ENCODE measurements around the gene MAFG. TPM values are rescaled to one million over a fixed set of nuclear protein-coding genes. Genes with fewer than 3 reads are reported as not detected.

Gene MAFG
- polyA plus RNA-seq, 1 of the 3 experiments (the other 2 are of a cell fraction): 38.7 TPM

DNA sequence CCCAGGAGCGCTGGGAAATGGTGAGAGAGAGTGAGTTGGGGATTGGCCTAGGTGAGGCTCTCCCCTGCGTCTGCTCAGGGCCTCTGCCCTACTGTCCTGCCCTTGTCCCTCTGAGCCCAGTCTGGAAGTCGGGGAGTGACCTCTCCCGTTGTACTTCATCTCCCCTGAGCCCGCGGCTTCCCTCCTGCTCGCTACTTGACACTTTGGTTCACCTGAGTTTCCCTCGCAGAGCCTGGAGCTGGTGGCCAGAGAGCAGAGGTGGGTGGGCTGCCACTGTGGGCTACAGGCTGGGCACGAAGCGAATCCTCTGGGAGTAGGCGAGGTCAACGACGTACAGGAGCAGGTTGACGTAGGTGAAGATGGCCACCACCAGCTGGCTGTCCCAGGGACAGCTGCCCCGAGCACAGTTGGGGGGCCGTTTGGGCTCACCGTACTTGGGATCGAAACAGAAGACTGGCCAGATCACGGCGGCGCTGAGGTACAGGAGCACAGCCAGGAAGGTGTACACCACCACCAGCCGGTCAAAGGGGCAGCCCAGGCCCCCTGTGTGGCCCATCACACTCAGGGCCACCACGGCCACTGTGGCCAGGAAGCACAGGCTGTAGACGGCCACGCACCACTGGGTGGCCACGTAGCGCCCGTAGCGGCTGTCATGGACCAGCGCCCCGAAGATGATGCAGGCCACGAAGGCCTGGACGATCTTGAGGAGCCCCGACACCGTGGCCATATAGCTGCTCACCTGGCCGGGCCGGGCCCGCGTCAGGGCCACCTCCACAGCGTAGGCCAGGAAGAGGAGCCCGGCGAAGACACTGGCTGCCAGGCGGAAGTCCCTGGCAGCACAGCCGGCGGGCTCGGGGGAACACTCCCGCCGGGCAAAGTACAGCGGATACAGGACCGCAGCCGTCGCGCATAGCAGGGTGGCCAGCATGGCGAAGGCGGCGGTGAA, 13.3 kb upstream of the MAFG start:
- Histone ChIP-seq H4K20me1 (ENCODE audit: insufficient read depth) (no peaks in the 10 kb centered on the region), H3K36me3 (replicated peaks in 1 of 2; ENCODE audit: control insufficient read depth in 1 of 2, insufficient read depth in 2 of 2, low read length in 1 of 2) (no peaks in the 10 kb centered on the region), H3K4me2 (no peak overlapping the region), H3K9me2 (no peaks in the 10 kb centered on the region), H3F3A (replicated peaks; ENCODE audit: insufficient read depth) (no peaks in the 10 kb centered on the region), H3K9me3 (no peaks in the 10 kb centered on the region), H3K4me1 (ENCODE audit: control insufficient read depth in 1 of 2, insufficient read depth in 2 of 2, low read depth in 1 of 2, low read length in 1 of 2) (peaks cover 3 to 8% of the 10 kb centered on the region in 2 experiments; a peak in 2 of 4 replicates), H3K27ac (ENCODE audit: low read depth in 2 of 2, low read length in 1 of 2) (no peak overlapping the region), H2AFZ (ENCODE audit: low read depth) (no peak overlapping the region), H3K9ac (no peak overlapping the region), H3K79me2 (ENCODE audit: insufficient read depth) (peaks cover 13% of the 10 kb centered on the region), H3K27me3 (ENCODE audit: insufficient read depth) (no peaks in the 10 kb centered on the region), H3K4me3 (ENCODE audit: low read depth in 2 of 2, low read length in 1 of 2) (no peak overlapping the region)
- no peak for DNase-seq
- TF ChIP-seq RCOR1 (IDR thresholded peaks at IDR 0.05; ENCODE audit: low read length): no peak
- no peak for TF ChIP-seq FOXM1 (IDR thresholded peaks at IDR 0.05; ENCODE audit: low read depth)
- TF ChIP-seq, protein P1, sequence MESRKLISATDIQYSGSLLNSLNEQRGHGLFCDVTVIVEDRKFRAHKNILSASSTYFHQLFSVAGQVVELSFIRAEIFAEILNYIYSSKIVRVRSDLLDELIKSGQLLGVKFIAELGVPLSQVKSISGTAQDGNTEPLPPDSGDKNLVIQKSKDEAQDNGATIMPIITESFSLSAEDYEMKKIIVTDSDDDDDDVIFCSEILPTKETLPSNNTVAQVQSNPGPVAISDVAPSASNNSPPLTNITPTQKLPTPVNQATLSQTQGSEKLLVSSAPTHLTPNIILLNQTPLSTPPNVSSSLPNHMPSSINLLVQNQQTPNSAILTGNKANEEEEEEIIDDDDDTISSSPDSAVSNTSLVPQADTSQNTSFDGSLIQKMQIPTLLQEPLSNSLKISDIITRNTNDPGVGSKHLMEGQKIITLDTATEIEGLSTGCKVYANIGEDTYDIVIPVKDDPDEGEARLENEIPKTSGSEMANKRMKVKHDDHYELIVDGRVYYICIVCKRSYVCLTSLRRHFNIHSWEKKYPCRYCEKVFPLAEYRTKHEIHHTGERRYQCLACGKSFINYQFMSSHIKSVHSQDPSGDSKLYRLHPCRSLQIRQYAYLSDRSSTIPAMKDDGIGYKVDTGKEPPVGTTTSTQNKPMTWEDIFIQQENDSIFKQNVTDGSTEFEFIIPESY (IDR thresholded peaks at IDR 0.05; ENCODE audit: borderline replicate concordance, low read depth): no peak
- no peak for TF ChIP-seq ELF1 (IDR thresholded peaks at IDR 0.05)
- no peak for TF ChIP-seq USF1 (IDR thresholded peaks at IDR 0.05; ENCODE audit: borderline replicate concordance, low read depth)
- no peak for TF ChIP-seq NRF1 (IDR thresholded peaks at IDR 0.05; ENCODE audit: low read depth, low read length)
- TF ChIP-seq, protein P2, sequence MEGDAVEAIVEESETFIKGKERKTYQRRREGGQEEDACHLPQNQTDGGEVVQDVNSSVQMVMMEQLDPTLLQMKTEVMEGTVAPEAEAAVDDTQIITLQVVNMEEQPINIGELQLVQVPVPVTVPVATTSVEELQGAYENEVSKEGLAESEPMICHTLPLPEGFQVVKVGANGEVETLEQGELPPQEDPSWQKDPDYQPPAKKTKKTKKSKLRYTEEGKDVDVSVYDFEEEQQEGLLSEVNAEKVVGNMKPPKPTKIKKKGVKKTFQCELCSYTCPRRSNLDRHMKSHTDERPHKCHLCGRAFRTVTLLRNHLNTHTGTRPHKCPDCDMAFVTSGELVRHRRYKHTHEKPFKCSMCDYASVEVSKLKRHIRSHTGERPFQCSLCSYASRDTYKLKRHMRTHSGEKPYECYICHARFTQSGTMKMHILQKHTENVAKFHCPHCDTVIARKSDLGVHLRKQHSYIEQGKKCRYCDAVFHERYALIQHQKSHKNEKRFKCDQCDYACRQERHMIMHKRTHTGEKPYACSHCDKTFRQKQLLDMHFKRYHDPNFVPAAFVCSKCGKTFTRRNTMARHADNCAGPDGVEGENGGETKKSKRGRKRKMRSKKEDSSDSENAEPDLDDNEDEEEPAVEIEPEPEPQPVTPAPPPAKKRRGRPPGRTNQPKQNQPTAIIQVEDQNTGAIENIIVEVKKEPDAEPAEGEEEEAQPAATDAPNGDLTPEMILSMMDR (IDR thresholded peaks at IDR 0.05): no peak
- TF ChIP-seq FOSL2 (IDR thresholded peaks at IDR 0.05; ENCODE audit: borderline replicate concordance, low read depth): no peak
- TF ChIP-seq RXRA (IDR thresholded peaks at IDR 0.05; ENCODE audit: borderline replicate concordance, low read depth): no peak
- TF ChIP-seq, protein P3, sequence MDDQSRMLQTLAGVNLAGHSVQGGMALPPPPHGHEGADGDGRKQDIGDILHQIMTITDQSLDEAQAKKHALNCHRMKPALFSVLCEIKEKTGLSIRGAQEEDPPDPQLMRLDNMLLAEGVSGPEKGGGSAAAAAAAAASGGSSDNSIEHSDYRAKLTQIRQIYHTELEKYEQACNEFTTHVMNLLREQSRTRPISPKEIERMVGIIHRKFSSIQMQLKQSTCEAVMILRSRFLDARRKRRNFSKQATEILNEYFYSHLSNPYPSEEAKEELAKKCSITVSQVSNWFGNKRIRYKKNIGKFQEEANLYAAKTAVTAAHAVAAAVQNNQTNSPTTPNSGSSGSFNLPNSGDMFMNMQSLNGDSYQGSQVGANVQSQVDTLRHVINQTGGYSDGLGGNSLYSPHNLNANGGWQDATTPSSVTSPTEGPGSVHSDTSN (IDR thresholded peaks at IDR 0.05): no peak
- TF ChIP-seq POLR2AphosphoS5 (IDR thresholded peaks at IDR 0.05; ENCODE audit: low read depth, low read length): no peak
- no peak for TF ChIP-seq CHD2 (IDR thresholded peaks at IDR 0.05; ENCODE audit: low read length, partially characterized antibody)
- no peak for TF ChIP-seq RFX5 (IDR thresholded peaks at IDR 0.05; ENCODE audit: low read length)
- TF ChIP-seq, protein P4, sequence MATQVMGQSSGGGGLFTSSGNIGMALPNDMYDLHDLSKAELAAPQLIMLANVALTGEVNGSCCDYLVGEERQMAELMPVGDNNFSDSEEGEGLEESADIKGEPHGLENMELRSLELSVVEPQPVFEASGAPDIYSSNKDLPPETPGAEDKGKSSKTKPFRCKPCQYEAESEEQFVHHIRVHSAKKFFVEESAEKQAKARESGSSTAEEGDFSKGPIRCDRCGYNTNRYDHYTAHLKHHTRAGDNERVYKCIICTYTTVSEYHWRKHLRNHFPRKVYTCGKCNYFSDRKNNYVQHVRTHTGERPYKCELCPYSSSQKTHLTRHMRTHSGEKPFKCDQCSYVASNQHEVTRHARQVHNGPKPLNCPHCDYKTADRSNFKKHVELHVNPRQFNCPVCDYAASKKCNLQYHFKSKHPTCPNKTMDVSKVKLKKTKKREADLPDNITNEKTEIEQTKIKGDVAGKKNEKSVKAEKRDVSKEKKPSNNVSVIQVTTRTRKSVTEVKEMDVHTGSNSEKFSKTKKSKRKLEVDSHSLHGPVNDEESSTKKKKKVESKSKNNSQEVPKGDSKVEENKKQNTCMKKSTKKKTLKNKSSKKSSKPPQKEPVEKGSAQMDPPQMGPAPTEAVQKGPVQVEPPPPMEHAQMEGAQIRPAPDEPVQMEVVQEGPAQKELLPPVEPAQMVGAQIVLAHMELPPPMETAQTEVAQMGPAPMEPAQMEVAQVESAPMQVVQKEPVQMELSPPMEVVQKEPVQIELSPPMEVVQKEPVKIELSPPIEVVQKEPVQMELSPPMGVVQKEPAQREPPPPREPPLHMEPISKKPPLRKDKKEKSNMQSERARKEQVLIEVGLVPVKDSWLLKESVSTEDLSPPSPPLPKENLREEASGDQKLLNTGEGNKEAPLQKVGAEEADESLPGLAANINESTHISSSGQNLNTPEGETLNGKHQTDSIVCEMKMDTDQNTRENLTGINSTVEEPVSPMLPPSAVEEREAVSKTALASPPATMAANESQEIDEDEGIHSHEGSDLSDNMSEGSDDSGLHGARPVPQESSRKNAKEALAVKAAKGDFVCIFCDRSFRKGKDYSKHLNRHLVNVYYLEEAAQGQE (IDR thresholded peaks at IDR 0.05; ENCODE audit: low read depth, low read length): no peak
- no peak for TF ChIP-seq FOXJ3 (CRISPR knock-in tag; IDR thresholded peaks at IDR 0.05)
- no peak for TF ChIP-seq GATA2 (CRISPR knock-in tag; IDR thresholded peaks at IDR 0.05)
- no peak for TF ChIP-seq EP300 (IDR thresholded peaks at IDR 0.05; ENCODE audit: borderline replicate concordance in 1 of 2, low read depth in 1 of 2, low read length in 1 of 2)
- no peak for TF ChIP-seq SIN3A (IDR thresholded peaks at IDR 0.05; ENCODE audit: borderline replicate concordance, low read depth, low read length)
- no peak for TF ChIP-seq MEF2A (IDR thresholded peaks at IDR 0.05; ENCODE audit: borderline replicate concordance, low read depth)
- POLR2A ChIA-PET: no interaction called here
- WGBS (ENCODE audit: low lambda C conversion rate): 89% methylated on average over 52 of the region's 56 CpGs
- CTCF ChIA-PET: interaction anchor here (0.6 to 17.7 kb wide), 7 partner anchors 8 to 213 kb away, joined by 3 to 216 read pairs (median 3); partner anchors contain the start of genes CENPX, LRRC45 and NOTUM
